HG03135 (cell line): ENCODE data around the gene VGLL4.
"Not testable (repeated sequence)": the region's sequence is repeated elsewhere in the genome, so short reads cannot be mapped to it uniquely, and the experiment has no call there.

ENCODE experiments used
- ATAC-seq: cut with Tn5 transposase; IDR thresholded peaks from one replicate; pipeline ENCODE4 v1.9.1; 2021; ENCODE audit warnings: mild to moderate bottlenecking, moderate library complexity; ENCODE audit not compliant: unreplicated experiment

Gene VGLL4

GRCh38 chr3:11643605-11644087 lies at the start of gene VGLL4:
VGLL4 (minus strand) TSS chr3:11643915; CDS start chr3:11643518, 397 bp downstream.
- ATAC-seq: peak; percentile 47

GRCh38 chr3:11692532-11692813 lies 48.8 kb upstream of the VGLL4 start:
- no peak for ATAC-seq

- no peak for ATAC-seq
Observed at GRCh38 chr3:11691767-11692531, 48.2 kb upstream of the VGLL4 start.

- ATAC-seq: no peak
Observed at GRCh38 chr3:11690863-11691766, 47.4 kb upstream of the VGLL4 start.

- ATAC-seq: no peak
Observed at GRCh38 chr3:11689749-11690148, 46.0 kb upstream of the VGLL4 start.

GRCh38 chr3:11684980-11685379 lies 41.3 kb upstream of the VGLL4 start:
- ATAC-seq: not testable (repeated sequence)

- ATAC-seq: no peak
Observed at GRCh38 chr3:11680509-11680908, 36.8 kb upstream of the VGLL4 start.

- ATAC-seq: no peak
Observed at GRCh38 chr3:11679964-11680363, 36.2 kb upstream of the VGLL4 start.

GRCh38 chr3:11672363-11672762 lies 28.6 kb upstream of the VGLL4 start:
- ATAC-seq: no peak

- peak; percentile 63 for ATAC-seq
Observed at GRCh38 chr3:11671648-11672100, 28.0 kb upstream of the VGLL4 start.

- no peak for ATAC-seq
Observed at GRCh38 chr3:11668243-11669235, 24.8 kb upstream of the VGLL4 start.

- ATAC-seq: no peak
Observed at GRCh38 chr3:11665331-11665730, 21.6 kb upstream of the VGLL4 start.

- ATAC-seq: no peak
Observed at GRCh38 chr3:11662392-11662990, 18.8 kb upstream of the VGLL4 start.

- ATAC-seq: no peak
Observed at GRCh38 chr3:11661827-11662226, 18.1 kb upstream of the VGLL4 start.

GRCh38 chr3:11661052-11661656 lies 17.4 kb upstream of the VGLL4 start:
- no peak for ATAC-seq

GRCh38 chr3:11660242-11660641 lies 16.5 kb upstream of the VGLL4 start:
- no peak for ATAC-seq

- no peak for ATAC-seq
Observed at GRCh38 chr3:11658180-11658579, 14.5 kb upstream of the VGLL4 start.

- no peak for ATAC-seq
Observed at GRCh38 chr3:11655196-11655928, 11.6 kb upstream of the VGLL4 start.

GRCh38 chr3:11654166-11654565 lies 10.5 kb upstream of the VGLL4 start:
- no peak for ATAC-seq
